ENCODE data around the gene PLRG1.

The PLRG1 gene

GRCh38 chr4:154490583-154491340 is 59.4 kb downstream of the PLRG1 start:
- H3K4me3 ChIP-seq (ENCODE audit: low read depth, low read length), result 0 out of 2 replicates have a peak overlapping the region, but pooled peaks have one; percentile 20
- no peak for TF ChIP-seq CTCF (IDR thresholded peaks at IDR 0.05; ENCODE audit: low read depth, low read length)

- TF ChIP-seq CTCF (IDR thresholded peaks at IDR 0.05; ENCODE audit: low read depth, low read length), result no peak
- no peak overlapping the region for H3K4me3 ChIP-seq (ENCODE audit: low read depth, low read length)
These were observed 60.0 kb downstream of the PLRG1 start for GRCh38 chr4:154490234-154490582.

GRCh38 chr4:154489558-154490233 is 60.5 kb downstream of the PLRG1 start:
- no peak overlapping the region for H3K4me3 ChIP-seq (ENCODE audit: low read depth, low read length)
- TF ChIP-seq CTCF (IDR thresholded peaks at IDR 0.05; ENCODE audit: low read depth, low read length), result no peak

- no peak overlapping the region for H3K4me3 ChIP-seq (ENCODE audit: low read depth, low read length)
- no peak for TF ChIP-seq CTCF (IDR thresholded peaks at IDR 0.05; ENCODE audit: low read depth, low read length)
These were observed 63.1 kb downstream of the PLRG1 start for GRCh38 chr4:154487145-154487544.

- TF ChIP-seq CTCF (IDR thresholded peaks at IDR 0.05; ENCODE audit: low read depth, low read length), result no peak
These were observed 65.0 kb downstream of the PLRG1 start for GRCh38 chr4:154485127-154485773.

More at GRCh38 chr4:154485127-154485773, 65.0 kb downstream of the PLRG1 start:
- H3K4me3 ChIP-seq (ENCODE audit: low read depth, low read length), result no peak overlapping the region
